HEK293T (cell line): ENCODE measurements around the gene IGF2.

Experiments used
- CTCF ChIA-PET: fragments of 350-600 bp; formaldehyde crosslinking; extraction: SDS; loops from one replicate; lab custom pipeline; 2021; ENCODE audit warnings: antibody characterized with exemption, inconsistent platforms; lab: Yijun Ruan, JAX
- POLR2A ChIA-PET: fragments of 350-600 bp; formaldehyde crosslinking; extraction: SDS; loops from one replicate; lab custom pipeline; 2020; ENCODE audit warnings: antibody characterized with exemption, inconsistent platforms; lab: Yijun Ruan, JAX
- DNase-seq: peaks from one replicate; pipeline ENCODE4 v3.0.0; 2012; ENCODE audit warnings: mixed read lengths; ENCODE audit errors: extremely low spot score
- ARNT ChIP-seq: fragments of 450-650 bp; IDR thresholded peaks from 2 replicates; pipeline ENCODE4 v1.6.1; 2017; ENCODE audit warnings: mild to moderate bottlenecking
- BHLHE40 ChIP-seq: fragments of 450-650 bp; IDR thresholded peaks from 2 replicates; pipeline ENCODE4 v1.6.1; 2016; ENCODE audit warnings: mild to moderate bottlenecking, moderate library complexity, borderline replicate concordance
- CTBP1 ChIP-seq: fragments of 450-650 bp; IDR thresholded peaks from 2 replicates; pipeline ENCODE4 v1.6.1; 2016; ENCODE audit warnings: borderline replicate concordance
- ELF4 ChIP-seq: fragments of 450-650 bp; IDR thresholded peaks from 2 replicates; pipeline ENCODE4 v1.6.1; 2017; ENCODE audit warnings: antibody characterized with exemption
- FOXA1 ChIP-seq: fragments of 450-650 bp; IDR thresholded peaks from 2 replicates; pipeline ENCODE4 v1.6.1; 2016; ENCODE audit warnings: mild to moderate bottlenecking
- FOXK2 ChIP-seq: fragments of 450-650 bp; IDR thresholded peaks from 2 replicates; pipeline ENCODE4 v1.6.1; 2016; ENCODE audit warnings: mild to moderate bottlenecking
- FOXM1 ChIP-seq: fragments of 450-650 bp; IDR thresholded peaks from 2 replicates; pipeline ENCODE4 v1.6.1; 2017; ENCODE audit warnings: mild to moderate bottlenecking, borderline replicate concordance
- HDGF ChIP-seq: fragments of 450-650 bp; IDR thresholded peaks from 2 replicates; pipeline ENCODE4 v1.6.1; 2017; ENCODE audit warnings: antibody characterized with exemption, borderline replicate concordance
- L3MBTL2 ChIP-seq: fragments of 450-650 bp; conservative IDR thresholded peaks from 2 replicates; pipeline ENCODE4 v1.6.1; 2016; ENCODE audit warnings: mild to moderate bottlenecking
- LEF1 ChIP-seq: fragments of 450-650 bp; IDR thresholded peaks from 2 replicates; pipeline ENCODE4 v1.6.1; 2017; ENCODE audit warnings: mild to moderate bottlenecking, borderline replicate concordance
- NFRKB ChIP-seq: fragments of 450-650 bp; IDR thresholded peaks from 2 replicates; pipeline ENCODE4 v1.6.1; 2016; ENCODE audit warnings: mild to moderate bottlenecking, moderate library complexity
- PKNOX1 ChIP-seq: fragments of 450-650 bp; IDR thresholded peaks from 2 replicates; pipeline ENCODE4 v1.6.1; 2016
- SP1 ChIP-seq: fragments of 450-650 bp; IDR thresholded peaks from 2 replicates; pipeline ENCODE4 v1.6.1; 2017
- SUZ12 ChIP-seq: fragments of 450-650 bp; IDR thresholded peaks from 2 replicates; pipeline ENCODE4 v1.6.1; 2016; ENCODE audit warnings: mild to moderate bottlenecking
- TARDBP ChIP-seq: fragments of 450-650 bp; IDR thresholded peaks from 2 replicates; pipeline ENCODE4 v1.6.1; 2016
- ZNF384 ChIP-seq: fragments of 450-650 bp; IDR thresholded peaks from 2 replicates; pipeline ENCODE4 v1.6.1; 2016

The IGF2 gene

GRCh38 chr11:2157294-2158040 lies 18.3 kb upstream of the IGF2 start:
- DNase-seq, result no peak
- ChIA-PET POLR2A (no interaction called here), CTCF (interaction anchor here (1.0 to 1.5 kb wide), 2 partner anchors 121 to 122 kb away, joined by 4 read pairs; no protein-coding TSS in a partner anchor)
- no peak for TF ChIP-seq ELF4
- TF ChIP-seq L3MBTL2, result no peak
- no peak for TF ChIP-seq NFRKB
- no peak for TF ChIP-seq FOXK2
- TF ChIP-seq FOXA1, result no peak

GRCh38 chr11:2156416-2157182 lies 17.4 kb upstream of the IGF2 start:
- peak; percentile 83 for DNase-seq
- CTCF ChIA-PET, result interaction anchor here (0.7 to 2.1 kb wide), 14 partner anchors 9 to 610 kb away, joined by 3 to 10 read pairs (median 4); no protein-coding TSS in a partner anchor
- POLR2A ChIA-PET, result interaction anchor here (0.9 kb wide), 1 partner anchor 209 kb away, joined by 3 read pairs; no protein-coding TSS in a partner anchor
- no peak for TF ChIP-seq TARDBP
- TF ChIP-seq SP1, result no peak
- no peak for TF ChIP-seq NFRKB
- no peak for TF ChIP-seq PKNOX1
- TF ChIP-seq SUZ12, result no peak
- no peak for TF ChIP-seq CTBP1
- TF ChIP-seq FOXA1, result no peak
- no peak for TF ChIP-seq FOXK2
- TF ChIP-seq L3MBTL2, result no peak
- no peak for TF ChIP-seq BHLHE40

- CTCF ChIA-PET, result interaction anchor here (0.7 to 2.1 kb wide), 12 partner anchors 8 to 609 kb away, joined by 3 to 10 read pairs (median 4); no protein-coding TSS in a partner anchor
- POLR2A ChIA-PET, result no interaction called here
- TF ChIP-seq LEF1 (no peak), BHLHE40 (no peak), CTBP1 (no peak), FOXK2 (no peak), SUZ12 (no peak), ZNF384 (no peak), FOXM1 (no peak), NFRKB (no peak), ELF4 (no peak), ARNT (no peak), SP1 (no peak), FOXA1 (no peak), PKNOX1 (no peak), TARDBP (no peak)
- DNase-seq, result no peak
Observed at GRCh38 chr11:2155511-2155910, 16.3 kb upstream of the IGF2 start.

GRCh38 chr11:2154889-2155288 lies 15.7 kb upstream of the IGF2 start:
- TF ChIP-seq SP1 (no peak), ELF4 (no peak), PKNOX1 (no peak), FOXA1 (no peak), NFRKB (no peak)
- ChIA-PET POLR2A (no interaction called here), CTCF (interaction anchor here (0.9 to 5.3 kb wide), 5 partner anchors 117 to 502 kb away, joined by 3 to 34 read pairs (median 4); no protein-coding TSS in a partner anchor)
- no peak for DNase-seq

- CTCF ChIA-PET, result interaction anchor here (1.3 to 5.3 kb wide), 3 partner anchors 116 to 501 kb away, joined by 4 to 34 read pairs (median 4); no protein-coding TSS in a partner anchor
- DNase-seq, result no peak
- POLR2A ChIA-PET, result no interaction called here
- TF ChIP-seq FOXA1 (no peak), FOXM1 (no peak), BHLHE40 (no peak), ZNF384 (no peak), SUZ12 (no peak), CTBP1 (no peak), SP1 (no peak), ARNT (no peak), PKNOX1 (no peak), L3MBTL2 (no peak), LEF1 (no peak), ELF4 (no peak), FOXK2 (no peak), NFRKB (no peak), TARDBP (no peak), HDGF (no peak)
Observed at GRCh38 chr11:2154195-2154585, 15.0 kb upstream of the IGF2 start.
